Duodenal mucosa (tissue), 2 donors: ENCODE data around the gene INO80D.
"Not testable (repeated sequence)": the region's sequence is repeated elsewhere in the genome, so short reads cannot be mapped to it uniquely, and the experiment has no call there.

Source experiments
- H3K27ac ChIP-seq: one replicate; pipeline ENCODE4 v1.7.0; 2013; ENCODE audit warnings: low read depth, low read length
- H3K27me3 ChIP-seq, 2 donors: one replicate each; pipeline ENCODE4 v1.7.0; 2013; ENCODE audit warnings: low read length in 2 of 2, control low read depth in 1 of 2; ENCODE audit not compliant: insufficient read depth in 2 of 2, control insufficient read depth in 1 of 2
- H3K36me3 ChIP-seq, 2 donors: one replicate each; pipeline ENCODE4 v1.7.0; 2013; ENCODE audit warnings: low read length in 2 of 2, control low read depth in 1 of 2; ENCODE audit not compliant: insufficient read depth in 2 of 2, control insufficient read depth in 1 of 2
- H3K4me1 ChIP-seq, 2 donors: one replicate each; pipeline ENCODE4 v1.7.0; 2013; ENCODE audit warnings: low read length in 2 of 2, control low read depth in 1 of 2; ENCODE audit not compliant: insufficient read depth in 2 of 2, control insufficient read depth in 1 of 2
- H3K4me3 ChIP-seq, 2 donors: one replicate each; pipeline ENCODE4 v1.7.0; 2013; ENCODE audit warnings: low read length in 2 of 2, low read depth in 1 of 2
- H3K9ac ChIP-seq, 2 donors: one replicate each; pipeline ENCODE4 v1.7.0; 2013; ENCODE audit warnings: low read length in 2 of 2, low read depth in 1 of 2
- H3K9me3 ChIP-seq, 2 donors: one replicate each; pipeline ENCODE4 v1.7.0; 2013; ENCODE audit warnings: low read length in 2 of 2, control low read depth in 1 of 2; ENCODE audit not compliant: control insufficient read depth in 1 of 2

The INO80D gene

GRCh38 chr2:206064077-206064476 lies 21.9 kb downstream of the INO80D start:
- H3K9me3 ChIP-seq: no peaks in the 10 kb centered on the region
- no peaks in the 10 kb centered on the region for H3K4me1 ChIP-seq
- H3K27me3 ChIP-seq: no peaks in the 10 kb centered on the region
- no peak overlapping the region for H3K9ac ChIP-seq
- H3K36me3 ChIP-seq: peaks cover 17 to 33% of the 10 kb centered on the region in 2 donors
- H3K4me3 ChIP-seq: no peak overlapping the region
- no peak overlapping the region for H3K27ac ChIP-seq

GRCh38 chr2:206063635-206064034 lies 22.3 kb downstream of the INO80D start:
- no peaks in the 10 kb centered on the region for H3K9me3 ChIP-seq
- no peak overlapping the region for H3K9ac ChIP-seq
- H3K4me3 ChIP-seq: no peak overlapping the region
- peaks cover 17 to 33% of the 10 kb centered on the region in 2 donors for H3K36me3 ChIP-seq
- H3K27ac ChIP-seq: no peak overlapping the region
- H3K4me1 ChIP-seq: no peaks in the 10 kb centered on the region
- no peaks in the 10 kb centered on the region for H3K27me3 ChIP-seq

GRCh38 chr2:206062724-206063123 lies 23.2 kb downstream of the INO80D start:
- Histone ChIP-seq H3K27me3 (no peaks in the 10 kb centered on the region), H3K9me3 (no peaks in the 10 kb centered on the region), H3K4me1 (no peaks in the 10 kb centered on the region), H3K27ac (no peak overlapping the region), H3K4me3 (no peak overlapping the region), H3K9ac (no peak overlapping the region), H3K36me3 (peaks cover 17 to 33% of the 10 kb centered on the region in 2 donors)

- H3K36me3 ChIP-seq: peaks cover 12 to 39% of the 10 kb centered on the region in 2 donors
- no peak overlapping the region for H3K4me3 ChIP-seq
- no peak overlapping the region for H3K9ac ChIP-seq
- H3K27ac ChIP-seq: no peak overlapping the region
- no peaks in the 10 kb centered on the region for H3K9me3 ChIP-seq
- H3K27me3 ChIP-seq: no peaks in the 10 kb centered on the region
- H3K4me1 ChIP-seq: peaks cover 0 to 6% of the 10 kb centered on the region in 2 donors
These were observed 29.7 kb downstream of the INO80D start for GRCh38 chr2:206056286-206056685.

- H3K9ac ChIP-seq: no peak overlapping the region
- H3K27ac ChIP-seq: no peak overlapping the region
- H3K36me3 ChIP-seq: peaks cover 12 to 32% of the 10 kb centered on the region in 2 donors
- H3K4me3 ChIP-seq: no peak overlapping the region
- no peaks in the 10 kb centered on the region for H3K27me3 ChIP-seq
- no peaks in the 10 kb centered on the region for H3K9me3 ChIP-seq
- H3K4me1 ChIP-seq: peaks cover 0 to 6% of the 10 kb centered on the region in 2 donors
These were observed 31.0 kb downstream of the INO80D start for GRCh38 chr2:206054952-206055351.

- H3K9me3 ChIP-seq: no peaks in the 10 kb centered on the region
- peaks cover 10 to 19% of the 10 kb centered on the region in 2 donors for H3K36me3 ChIP-seq
These were observed 34.1 kb downstream of the INO80D start for GRCh38 chr2:206051912-206052311.

GRCh38 chr2:206049392-206049791 lies 36.6 kb downstream of the INO80D start:
- H3K4me1 ChIP-seq: peaks cover 0 to 8% of the 10 kb centered on the region in 2 donors
- H3K36me3 ChIP-seq: peaks cover 0 to 20% of the 10 kb centered on the region in 2 donors
- no peak overlapping the region for H3K4me3 ChIP-seq
- no peak overlapping the region for H3K27ac ChIP-seq
- H3K9me3 ChIP-seq: no peaks in the 10 kb centered on the region
- H3K9ac ChIP-seq: no peak overlapping the region
- no peaks in the 10 kb centered on the region for H3K27me3 ChIP-seq

More at GRCh38 chr2:206051912-206052311, 34.1 kb downstream of the INO80D start:
- H3K4me1 ChIP-seq: peaks cover 0 to 14% of the 10 kb centered on the region in 2 donors
- H3K27ac ChIP-seq: no peak overlapping the region
- H3K9ac ChIP-seq: no peak overlapping the region
- no peak overlapping the region for H3K4me3 ChIP-seq
- no peaks in the 10 kb centered on the region for H3K27me3 ChIP-seq

GRCh38 chr2:206045251-206045650 lies 40.7 kb downstream of the INO80D start:
- no peak overlapping the region for H3K27ac ChIP-seq
- peaks cover 0 to 8% of the 10 kb centered on the region in 2 donors for H3K4me1 ChIP-seq
- no peaks in the 10 kb centered on the region for H3K9me3 ChIP-seq
- H3K27me3 ChIP-seq: no peaks in the 10 kb centered on the region
- H3K4me3 ChIP-seq: no peak overlapping the region
- H3K9ac ChIP-seq: no peak overlapping the region
- peaks cover 0 to 36% of the 10 kb centered on the region in 2 donors for H3K36me3 ChIP-seq

- Histone ChIP-seq H3K4me3 (no peak overlapping the region), H3K27ac (no peak overlapping the region), H3K9me3 (no peaks in the 10 kb centered on the region), H3K4me1 (no peaks in the 10 kb centered on the region), H3K9ac (no peak overlapping the region), H3K36me3 (peaks cover 0 to 36% of the 10 kb centered on the region in 2 donors), H3K27me3 (no peaks in the 10 kb centered on the region)
These were observed 45.4 kb downstream of the INO80D start for GRCh38 chr2:206040525-206040924.

- not testable (repeated sequence) for H3K27me3 ChIP-seq, H3K9me3 ChIP-seq, H3K4me1 ChIP-seq, H3K27ac ChIP-seq, H3K9ac ChIP-seq, H3K4me3 ChIP-seq
- H3K36me3 ChIP-seq: peaks cover 0 to 28% of the 10 kb centered on the region in 2 donors
These were observed 50.6 kb downstream of the INO80D start for GRCh38 chr2:206035393-206035792.

GRCh38 chr2:206033452-206033851 lies 52.5 kb downstream of the INO80D start:
- not testable (repeated sequence) for H3K27ac ChIP-seq, H3K4me1 ChIP-seq, H3K27me3 ChIP-seq, H3K9me3 ChIP-seq, H3K9ac ChIP-seq, H3K4me3 ChIP-seq
- H3K36me3 ChIP-seq: peaks cover 0 to 25% of the 10 kb centered on the region in 2 donors
